H7 (cell line): ENCODE results near the gene BMPR2. TPM values are rescaled to one million over a fixed set of nuclear protein-coding genes. Genes with fewer than 3 reads are reported as not detected.
"Not testable (repeated sequence)": the region's sequence is repeated elsewhere in the genome, so short reads cannot be mapped to it uniquely, and the experiment has no call there.

Source experiments
- DNase-seq: peaks from one replicate; pipeline ENCODE4 v3.0.0; 2012
- H3K27me3 ChIP-seq: 2 replicates; pipeline ENCODE4 v1.6.0; 2011; ENCODE audit warnings: mild to moderate bottlenecking, low read length; ENCODE audit not compliant: control insufficient read depth, insufficient read depth
- H3K36me3 ChIP-seq: replicated peaks from 2 replicates; pipeline ENCODE4 v1.5.1; 2011; ENCODE audit warnings: low read length; ENCODE audit not compliant: control insufficient read depth, insufficient read depth
- H3K4me3 ChIP-seq: 2 replicates; pipeline ENCODE4 v1.5.1; 2011; ENCODE audit warnings: low read depth, mild to moderate bottlenecking, control low read depth, low read length, moderate library complexity; ENCODE audit not compliant: insufficient read depth
- total RNA-seq: library from RNA; depleted of rRNA; stranded (reverse); fragments of >200 nt; shearing (Covaris generic); gene quantifications from 2 replicates; pipeline ENCODE4 v1.2.3, GENCODE V29; 2014; rRNA removed

The BMPR2 gene
- 10.3 and 15.9 TPM in 2 replicates for total RNA-seq

DNA sequence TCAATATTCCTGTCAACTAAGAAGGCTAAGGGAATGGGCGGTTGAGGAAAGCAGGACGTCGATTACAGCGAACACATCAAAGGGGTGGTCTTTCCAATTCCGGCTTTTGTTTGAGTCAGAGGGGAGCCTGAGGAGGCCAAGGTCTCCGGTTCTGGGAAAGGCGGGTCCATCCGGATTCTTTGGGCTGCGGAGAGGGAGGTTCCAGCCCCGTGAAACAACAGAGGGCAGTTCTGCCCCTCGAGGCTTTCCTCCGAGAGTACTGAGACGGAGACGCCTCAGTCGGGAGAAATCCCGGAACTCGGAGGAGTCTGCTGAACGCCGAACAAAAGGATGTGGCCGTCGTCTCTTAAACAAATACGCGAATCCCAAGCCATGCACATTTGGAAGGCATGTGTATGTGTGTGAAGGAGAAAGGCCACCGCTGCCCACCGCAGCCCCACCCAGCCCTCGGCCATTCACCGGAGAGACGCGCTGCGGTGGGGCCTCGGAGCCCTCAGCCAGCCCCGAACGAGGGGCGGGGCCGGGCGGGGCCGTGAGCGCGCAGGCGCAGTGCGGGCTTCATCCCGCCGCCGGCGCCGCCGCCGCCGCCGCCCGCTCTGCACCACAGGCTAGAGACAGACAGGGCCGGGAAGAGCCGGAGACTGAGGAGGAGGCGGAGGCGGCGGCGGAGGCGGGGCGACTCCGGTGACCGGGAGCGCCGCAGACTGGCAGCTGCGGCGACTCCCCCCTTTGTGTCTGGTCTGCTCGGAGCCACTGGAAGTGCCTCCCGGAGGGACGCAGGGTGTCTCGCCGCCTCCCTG is at the start of gene BMPR2:
Gene BMPR2 (plus strand): TSS at position 719 of the 800 bp plus-strand sequence. CDS start 1,148 bp downstream, outside the sequence.
- Histone ChIP-seq H3K36me3 (no peaks in the 10 kb centered on the region), H3K27me3 (no peaks in the 10 kb centered on the region), H3K4me3 (peak within 1 kb of the TSS; percentile 93)
- peak; percentile 95 for DNase-seq

- Histone ChIP-seq H3K36me3 (no peaks in the 10 kb centered on the region), H3K4me3 (no peak overlapping the region), H3K27me3 (no peaks in the 10 kb centered on the region)
- no peak for DNase-seq
Measured at GRCh38 chr2:202327858-202328257, 48.3 kb upstream of the BMPR2 start.

DNA sequence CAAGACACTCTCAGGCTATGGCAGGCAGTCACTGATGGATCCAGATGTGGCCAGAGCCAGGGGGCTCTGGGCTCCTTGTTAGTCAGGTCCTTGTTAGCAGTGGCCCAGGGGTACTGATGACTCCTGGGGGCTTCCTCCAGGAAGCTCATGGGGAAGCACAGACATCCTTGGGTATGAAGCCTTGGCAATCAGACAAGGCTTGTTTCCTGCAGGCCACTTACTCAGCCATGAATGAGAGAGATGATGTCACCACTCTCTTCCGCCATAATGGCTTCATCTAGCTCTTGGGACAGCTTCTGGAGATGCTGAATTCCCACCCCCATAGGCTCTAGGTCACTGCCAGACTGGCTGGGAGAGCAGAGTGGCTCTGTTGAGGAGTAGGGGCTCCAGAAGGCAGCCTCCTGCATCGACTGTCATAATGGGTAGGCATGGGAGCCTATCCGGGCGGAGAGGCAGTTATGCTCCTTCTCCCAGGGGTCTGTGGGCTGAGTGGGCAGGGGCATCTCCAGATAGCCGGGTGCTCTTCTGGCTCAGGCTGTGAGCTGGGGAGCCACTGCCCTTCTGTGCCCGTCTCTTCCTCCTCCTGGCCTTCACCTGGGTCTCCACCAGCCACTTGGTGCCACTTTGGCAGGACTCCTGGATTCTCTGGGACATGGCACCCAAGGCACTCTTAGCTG is 40.2 kb upstream of the BMPR2 start:
- H3K4me3 ChIP-seq = no peak overlapping the region
- no peaks in the 10 kb centered on the region for H3K27me3 ChIP-seq
- DNase-seq = no peak
- no peaks in the 10 kb centered on the region for H3K36me3 ChIP-seq

DNA sequence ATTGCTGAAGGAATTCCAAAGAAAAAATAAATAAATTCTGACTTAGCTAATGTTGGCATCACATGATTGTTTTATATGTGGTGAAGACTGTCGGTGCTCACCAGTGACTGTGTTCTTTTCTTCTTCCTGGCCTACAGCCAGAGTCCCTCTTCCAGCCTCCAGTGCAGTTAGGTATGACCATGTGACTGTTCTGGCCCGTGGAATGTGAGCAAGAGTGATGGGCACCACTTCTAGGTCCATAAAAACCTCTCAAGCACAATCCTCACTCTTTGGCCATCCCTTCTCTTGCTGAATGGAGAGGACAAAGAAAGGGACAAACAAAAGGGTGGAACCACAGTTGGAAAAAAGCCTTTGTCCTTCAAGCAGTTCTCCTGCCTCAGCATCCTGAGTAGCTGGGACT is 39.0 kb upstream of the BMPR2 start:
- no peaks in the 10 kb centered on the region for H3K36me3 ChIP-seq
- H3K27me3 ChIP-seq = no peaks in the 10 kb centered on the region
- no peak overlapping the region for H3K4me3 ChIP-seq
- DNase-seq = no peak

DNA sequence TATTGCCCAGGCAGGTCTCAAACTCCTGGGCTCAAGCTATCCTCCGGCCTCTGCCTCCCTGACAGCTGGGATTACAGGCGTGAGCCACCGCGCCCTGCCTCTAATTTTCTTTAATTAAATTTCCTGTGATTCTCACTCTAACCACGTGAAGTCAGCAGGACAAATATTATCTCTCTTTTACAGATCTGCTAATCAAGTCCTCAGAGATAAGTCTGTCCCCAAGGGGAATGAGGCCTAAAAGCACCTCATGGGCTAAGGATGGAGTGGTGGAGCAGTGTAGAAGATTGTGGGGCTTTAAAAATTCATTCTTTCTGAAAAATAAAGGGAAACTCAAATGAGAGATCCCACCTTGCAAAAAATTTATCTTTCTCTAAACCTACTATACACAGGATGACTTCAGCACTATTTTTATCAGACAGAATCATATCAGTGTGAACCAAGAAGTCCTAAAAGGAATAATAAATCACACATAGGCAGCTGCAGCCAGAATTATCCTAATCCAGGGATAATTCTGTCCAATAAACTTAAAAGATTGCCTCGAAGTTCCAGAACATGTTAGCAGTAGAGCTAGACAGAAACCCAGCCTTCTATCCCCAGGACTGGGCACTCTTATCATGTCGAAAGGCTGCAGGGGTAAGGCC is 38.3 kb upstream of the BMPR2 start:
- H3K36me3 ChIP-seq = no peaks in the 10 kb centered on the region
- DNase-seq = no peak

GRCh38 chr2:202339071-202339870 is 36.9 kb upstream of the BMPR2 start:
- H3K4me3 ChIP-seq = no peak overlapping the region
- H3K27me3 ChIP-seq = no peaks in the 10 kb centered on the region
- no peak for DNase-seq
- H3K36me3 ChIP-seq = no peaks in the 10 kb centered on the region

More for the DNA sequence above, 38.3 kb upstream of the BMPR2 start:
- no peak overlapping the region for H3K4me3 ChIP-seq
- H3K27me3 ChIP-seq = no peaks in the 10 kb centered on the region

DNA sequence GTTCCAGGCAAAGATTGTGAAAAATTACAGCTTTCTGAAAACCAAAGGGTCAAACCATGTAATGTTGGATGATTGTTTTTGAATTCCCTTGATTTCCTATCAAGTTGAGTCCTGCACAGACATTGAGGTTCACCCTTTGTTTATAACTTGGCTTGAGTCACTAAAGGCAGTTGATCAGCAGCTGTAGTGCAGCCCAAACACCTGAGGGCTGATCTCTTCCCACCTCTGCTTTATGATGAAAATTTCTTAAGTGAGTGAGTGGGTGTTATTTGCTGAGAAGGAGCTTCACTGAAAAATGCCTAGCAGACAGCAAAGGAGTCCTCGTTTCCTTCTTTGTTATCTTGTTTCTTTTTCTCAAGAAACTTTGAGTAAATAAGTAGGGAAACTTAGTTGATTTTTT is 31.9 kb upstream of the BMPR2 start:
- Histone ChIP-seq H3K27me3 (no peaks in the 10 kb centered on the region), H3K4me3 (no peak overlapping the region), H3K36me3 (no peaks in the 10 kb centered on the region)
- peak; percentile 46 for DNase-seq

GRCh38 chr2:202346180-202346579 is 29.9 kb upstream of the BMPR2 start:
- Histone ChIP-seq H3K4me3 (no peak overlapping the region), H3K36me3 (no peaks in the 10 kb centered on the region), H3K27me3 (no peaks in the 10 kb centered on the region)
- no peak for DNase-seq

DNA sequence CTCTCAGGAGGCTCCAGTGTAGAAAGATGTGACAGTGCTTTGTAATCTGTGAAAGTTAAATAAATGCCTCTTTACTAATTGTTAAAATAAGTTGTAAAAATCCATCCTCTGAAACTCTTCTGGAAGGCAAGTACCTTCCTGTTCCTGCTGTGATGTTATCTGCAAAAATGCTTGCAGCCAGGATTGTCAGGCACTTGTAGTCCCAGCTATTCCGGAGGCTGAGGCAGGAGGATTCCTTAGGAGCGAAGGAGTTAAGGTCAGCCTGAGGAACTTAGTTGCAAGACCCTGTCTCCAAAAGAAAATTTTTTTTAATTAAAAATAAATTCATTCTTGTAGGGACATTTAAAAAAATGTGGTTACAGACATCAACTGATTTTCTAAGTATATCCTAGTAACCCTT is 22.7 kb upstream of the BMPR2 start:
- Histone ChIP-seq H3K4me3 (no peak overlapping the region), H3K27me3 (no peaks in the 10 kb centered on the region), H3K36me3 (no peaks in the 10 kb centered on the region)
- DNase-seq = no peak

DNA sequence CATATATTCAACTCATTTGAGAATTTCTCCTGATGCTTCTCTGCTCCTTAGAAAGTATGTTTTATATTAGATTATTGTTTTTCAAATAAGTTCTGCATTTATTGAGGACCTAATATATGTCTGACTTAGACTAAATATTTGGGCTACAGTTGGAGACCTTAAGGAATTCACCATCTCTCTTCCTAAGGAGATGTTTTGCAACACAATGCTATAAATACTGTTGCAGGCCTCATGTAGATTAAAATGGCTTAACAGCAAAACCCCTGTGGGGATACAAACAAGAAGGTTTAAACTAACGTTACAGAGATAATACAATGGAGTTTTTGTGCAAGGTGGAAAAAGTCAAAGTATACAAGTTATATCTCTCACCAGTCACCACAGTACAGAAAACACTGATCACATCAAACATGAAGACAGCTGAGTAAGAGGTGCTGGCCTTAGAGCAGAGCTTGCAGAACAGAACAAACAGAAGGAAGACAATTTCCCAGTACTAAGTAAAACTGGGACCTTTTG is 20.1 kb upstream of the BMPR2 start:
- no peaks in the 10 kb centered on the region for H3K36me3 ChIP-seq
- no peak overlapping the region for H3K4me3 ChIP-seq
- no peaks in the 10 kb centered on the region for H3K27me3 ChIP-seq
- no peak for DNase-seq

- H3K36me3 ChIP-seq, DNase-seq, H3K27me3 ChIP-seq, H3K4me3 ChIP-seq: not testable (repeated sequence)
Measured at GRCh38 chr2:202358924-202359323, 17.2 kb upstream of the BMPR2 start.

- Histone ChIP-seq H3K27me3 (no peaks in the 10 kb centered on the region), H3K4me3 (no peak overlapping the region), H3K36me3 (no peaks in the 10 kb centered on the region)
- no peak for DNase-seq
Measured at GRCh38 chr2:202360646-202361045, 15.5 kb upstream of the BMPR2 start.

DNA sequence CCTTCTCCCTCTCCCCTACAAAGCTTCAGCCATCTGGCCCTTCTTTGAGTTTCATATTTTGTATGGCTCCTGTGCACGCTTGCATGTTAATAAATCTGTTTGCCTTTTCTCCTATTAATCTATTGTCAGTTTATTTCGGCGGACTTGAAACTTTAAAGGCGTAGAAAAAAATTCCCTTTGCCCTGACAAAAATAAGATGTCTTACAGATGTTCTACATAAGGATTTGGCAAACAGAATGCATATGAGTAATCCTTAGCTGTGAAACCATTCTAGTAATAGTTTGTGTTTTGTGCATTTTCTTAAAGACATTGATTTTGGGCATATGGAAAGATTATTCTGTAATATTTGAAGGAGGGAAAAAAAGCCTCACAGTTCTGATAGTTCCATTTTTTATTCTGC is 15.0 kb upstream of the BMPR2 start:
- no peak for DNase-seq
- no peak overlapping the region for H3K4me3 ChIP-seq
- no peaks in the 10 kb centered on the region for H3K27me3 ChIP-seq
- no peaks in the 10 kb centered on the region for H3K36me3 ChIP-seq

DNA sequence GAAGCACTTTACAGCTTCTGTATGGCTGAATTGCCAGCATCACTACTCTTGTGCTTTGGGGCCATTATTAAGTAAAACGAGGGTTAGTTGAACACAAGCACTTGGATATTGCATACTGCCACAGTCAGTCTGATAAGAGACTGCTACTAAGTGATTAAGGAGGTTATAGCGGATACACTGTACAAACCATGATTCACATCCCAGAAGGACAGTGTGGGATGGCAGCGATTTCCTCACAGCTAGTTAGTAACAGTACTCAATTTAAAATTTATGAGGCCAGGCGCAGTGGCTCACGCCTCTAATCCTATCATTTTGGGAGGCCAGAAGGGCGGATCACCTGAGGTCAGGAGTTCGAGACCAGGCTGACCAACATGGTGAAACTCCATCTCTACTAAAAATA is 2.6 kb upstream of the BMPR2 start:
- no peak overlapping the region for H3K4me3 ChIP-seq
- H3K27me3 ChIP-seq = no peaks in the 10 kb centered on the region
- no peaks in the 10 kb centered on the region for H3K36me3 ChIP-seq
- DNase-seq = no peak
